ENCODE data around the gene LRR1.

GRCh38 chr14:49594347-49595091 is 4.2 kb upstream of the LRR1 start:
- no peak for TF ChIP-seq CTCF (IDR thresholded peaks at IDR 0.05)
- TF ChIP-seq POLR2A (IDR thresholded peaks at IDR 0.05): no peak
